SJCRH30 (cell line): Measurements from ENCODE around the gene RNF222. TPM values are rescaled to one million over a fixed set of nuclear protein-coding genes. Genes with fewer than 3 reads are reported as not detected.
"Not testable (repeated sequence)": the region's sequence is repeated elsewhere in the genome, so short reads cannot be mapped to it uniquely, and the experiment has no call there.

Source experiments
- DNase-seq, 2 experiments: peaks; one replicate each; pipeline ENCODE4 v3.0.0-alpha.2; 2015 to 2020
- H3K27ac ChIP-seq: fragments of 250-450 bp; sonication (Bioruptor Pico); 2 replicates; pipeline ENCODE4 v1.5.1; 2020; ENCODE audit warnings: mild to moderate bottlenecking, moderate library complexity
- H3K27me3 ChIP-seq: fragments of 250-450 bp; sonication (Bioruptor Pico); 2 replicates; pipeline ENCODE4 v1.5.1; 2020; ENCODE audit warnings: mild to moderate bottlenecking, moderate library complexity
- H3K36me3 ChIP-seq: fragments of 250-450 bp; sonication (Bioruptor Pico); 2 replicates; pipeline ENCODE4 v1.5.1; 2020; ENCODE audit warnings: mild to moderate bottlenecking, moderate library complexity
- H3K4me1 ChIP-seq: fragments of 250-450 bp; sonication (Bioruptor Pico); 2 replicates; pipeline ENCODE4 v1.5.1; 2020; ENCODE audit warnings: mild to moderate bottlenecking, moderate library complexity
- H3K4me3 ChIP-seq: fragments of 250-450 bp; sonication (Bioruptor Pico); 2 replicates; pipeline ENCODE4 v1.5.1; 2020; ENCODE audit warnings: mild to moderate bottlenecking, moderate library complexity
- H3K9me3 ChIP-seq: fragments of 250-450 bp; sonication (Bioruptor Pico); replicated peaks from 2 replicates; pipeline ENCODE4 v1.5.1; 2020; ENCODE audit warnings: mild to moderate bottlenecking, moderate library complexity
- total RNA-seq: library from RNA; depleted of rRNA; stranded (reverse); fragments of >200 nt; shearing (Covaris generic); gene quantifications from 2 replicates; pipeline ENCODE4 v1.2.3, GENCODE V29; 2014; rRNA removed

RNF222 gene
- total RNA-seq, 1 experiment from 2014 or later, result not detected

- Histone ChIP-seq H3K36me3 (no peaks in the 10 kb centered on the region), H3K4me3 (no peak overlapping the region), H3K27me3 (no peaks in the 10 kb centered on the region), H3K27ac (no peak overlapping the region), H3K9me3 (no peaks in the 10 kb centered on the region), H3K4me1 (peaks cover 14% of the 10 kb centered on the region)
- DNase-seq, result no peak
Observed at GRCh38 chr17:8357910-8358309, 39.7 kb downstream of the RNF222 start.

GRCh38 chr17:8354236-8354635 lies 43.4 kb downstream of the RNF222 start:
- H3K4me1 ChIP-seq, result peaks cover under 1% of the 10 kb centered on the region
- H3K9me3 ChIP-seq, result no peaks in the 10 kb centered on the region
- H3K27ac ChIP-seq, result no peak overlapping the region
- no peak overlapping the region for H3K4me3 ChIP-seq
- no peak for DNase-seq
- H3K27me3 ChIP-seq, result no peaks in the 10 kb centered on the region
- H3K36me3 ChIP-seq, result no peaks in the 10 kb centered on the region

- no peak for DNase-seq
- H3K27ac ChIP-seq, result no peak overlapping the region
Observed at GRCh38 chr17:8353736-8354135, 43.9 kb downstream of the RNF222 start.

GRCh38 chr17:8350339-8350738 lies 47.3 kb downstream of the RNF222 start:
- Histone ChIP-seq H3K36me3 (no peaks in the 10 kb centered on the region), H3K27ac (no peak overlapping the region), H3K27me3 (no peaks in the 10 kb centered on the region), H3K4me1 (no peaks in the 10 kb centered on the region), H3K9me3 (no peaks in the 10 kb centered on the region), H3K4me3 (no peak overlapping the region)
- DNase-seq, result no peak

More at GRCh38 chr17:8353736-8354135, 43.9 kb downstream of the RNF222 start:
- no peaks in the 10 kb centered on the region for H3K27me3 ChIP-seq
- no peaks in the 10 kb centered on the region for H3K4me1 ChIP-seq
- no peak overlapping the region for H3K4me3 ChIP-seq
- no peaks in the 10 kb centered on the region for H3K9me3 ChIP-seq
- no peaks in the 10 kb centered on the region for H3K36me3 ChIP-seq

GRCh38 chr17:8347001-8347400 lies 50.6 kb downstream of the RNF222 start:
- not testable (repeated sequence) for H3K4me3 ChIP-seq, H3K4me1 ChIP-seq, H3K27me3 ChIP-seq, DNase-seq, H3K27ac ChIP-seq, H3K36me3 ChIP-seq, H3K9me3 ChIP-seq

GRCh38 chr17:8345951-8346665 lies 51.5 kb downstream of the RNF222 start:
- no peaks in the 10 kb centered on the region for H3K27me3 ChIP-seq
- DNase-seq, result no peak
- H3K9me3 ChIP-seq, result no peaks in the 10 kb centered on the region
- no peaks in the 10 kb centered on the region for H3K36me3 ChIP-seq
- no peaks in the 10 kb centered on the region for H3K4me1 ChIP-seq
- H3K4me3 ChIP-seq, result no peak overlapping the region
- no peak overlapping the region for H3K27ac ChIP-seq

- Histone ChIP-seq H3K4me3 (no peak overlapping the region), H3K4me1 (no peaks in the 10 kb centered on the region), H3K36me3 (no peaks in the 10 kb centered on the region), H3K27ac (no peak overlapping the region), H3K9me3 (no peaks in the 10 kb centered on the region), H3K27me3 (no peaks in the 10 kb centered on the region)
- DNase-seq, result no peak
Observed at GRCh38 chr17:8345052-8345690, 52.5 kb downstream of the RNF222 start.

GRCh38 chr17:8341456-8341855 lies 56.2 kb downstream of the RNF222 start:
- DNase-seq, result no peak

More at GRCh38 chr17:8341456-8341855, 56.2 kb downstream of the RNF222 start:
- Histone ChIP-seq H3K27ac (no peak overlapping the region), H3K9me3 (no peaks in the 10 kb centered on the region), H3K36me3 (no peaks in the 10 kb centered on the region), H3K27me3 (no peaks in the 10 kb centered on the region), H3K4me1 (peaks cover 4% of the 10 kb centered on the region), H3K4me3 (no peak overlapping the region)

Other genes with a start within 250 kb of the RNF222 start
- 9.3 and 13.5 TPM in 2 replicates for gene PER1, start 245.4 kb downstream of the RNF222 start, total RNA-seq
- gene VAMP2, start 234.9 kb downstream of the RNF222 start, total RNA-seq, result 6.1 and 7.9 TPM in 2 replicates
- 13.0 and 19.8 TPM in 2 replicates for gene TMEM107, start 221.4 kb downstream of the RNF222 start, total RNA-seq
- gene BORCS6, start 207.6 kb downstream of the RNF222 start, total RNA-seq, result 1.9 and 2.2 TPM in 2 replicates
- gene AURKB, start 187.3 kb downstream of the RNF222 start, total RNA-seq, result 108 and 113 TPM in 2 replicates
- 6.9 and 8.3 TPM in 2 replicates for gene CTC1, start 149.8 kb downstream of the RNF222 start, total RNA-seq
- gene PFAS, start 148.5 kb downstream of the RNF222 start, total RNA-seq, result 55.8 and 64.6 TPM in 2 replicates
- 17.9 and 19.2 TPM in 2 replicates for gene RANGRF, start 109.2 kb downstream of the RNF222 start, total RNA-seq
- gene SLC25A35, start 102.4 kb downstream of the RNF222 start, total RNA-seq, result 1.0 and 1.6 TPM in 2 replicates
- 0.71 and 1.8 TPM in 2 replicates for gene ARHGEF15, start 87.6 kb downstream of the RNF222 start, total RNA-seq
- not detected in 2 replicates for gene ODF4, start 58.0 kb downstream of the RNF222 start, total RNA-seq
- gene RPL26, start 14.6 kb downstream of the RNF222 start, total RNA-seq, result 3,054 and 3,660 TPM in 2 replicates
- 20.5 and 23.0 TPM in 2 replicates for gene NDEL1, start 38.1 kb upstream of the RNF222 start, total RNA-seq
- gene MYH10, start 232.9 kb upstream of the RNF222 start, total RNA-seq, result 76.8 and 78.1 TPM in 2 replicates